Activated T-helper 17 cell treated with anti-CD3 and anti-CD28 coated beads, Interleukin-2, amount 50 U/mL, for 72 hours (primary cell): ENCODE measurements around the gene AHNAK2. TPM values are rescaled to one million over a fixed set of nuclear protein-coding genes. Genes with fewer than 3 reads are reported as not detected.

Experiments used
- ATAC-seq: fragments of 150-1000 bp; cut with Tn5 transposase; replicated peaks from 2 replicates; pipeline ENCODE4 v1.10.0; 2021; ENCODE audit warnings: mild to moderate bottlenecking, moderate library complexity
- H3K27ac Mint-ChIP-seq: one replicate; pipeline ENCODE4 v1.8.0; 2022; ENCODE audit warnings: mixed read lengths
- H3K27me3 Mint-ChIP-seq: one replicate; pipeline ENCODE4 v1.8.0; 2022; ENCODE audit warnings: mixed read lengths
- H3K36me3 Mint-ChIP-seq: one replicate; pipeline ENCODE4 v1.8.0; 2022; ENCODE audit warnings: low read depth, mild to moderate bottlenecking, mixed read lengths
- H3K4me1 Mint-ChIP-seq: one replicate; pipeline ENCODE4 v1.8.0; 2022; ENCODE audit warnings: mixed read lengths
- H3K4me3 Mint-ChIP-seq: one replicate; pipeline ENCODE4 v1.8.0; 2022; ENCODE audit warnings: mild to moderate bottlenecking, mixed read lengths
- H3K9me3 Mint-ChIP-seq: one replicate; pipeline ENCODE4 v1.8.0; 2022; ENCODE audit warnings: mixed read lengths
- total RNA-seq, 2 donors: library from RNA; stranded (reverse); gene quantifications; one replicate each; pipeline ENCODE4 v1.2.3, GENCODE V29; 2022

The AHNAK2 gene
- total RNA-seq, 2 donors from 2014 or later, result 0.05 to 0.06 TPM

GRCh38 chr14:104974665-104975390 lies 3.3 kb downstream of the AHNAK2 start:
- H3K9me3 Mint-ChIP-seq, result no peaks in the 10 kb centered on the region
- peaks cover 13% of the 10 kb centered on the region for H3K27me3 Mint-ChIP-seq
- peaks cover 5% of the 10 kb centered on the region for H3K4me1 Mint-ChIP-seq
- no peak for ATAC-seq
- H3K27ac Mint-ChIP-seq, result no peak overlapping the region
- H3K4me3 Mint-ChIP-seq, result no peak overlapping the region
- H3K36me3 Mint-ChIP-seq, result no peaks in the 10 kb centered on the region

- Mint-ChIP-seq H3K4me1 (peaks cover 5% of the 10 kb centered on the region), H3K27ac (no peak overlapping the region), H3K4me3 (no peak overlapping the region), H3K9me3 (no peaks in the 10 kb centered on the region), H3K36me3 (no peaks in the 10 kb centered on the region), H3K27me3 (peaks cover 15% of the 10 kb centered on the region)
- no peak for ATAC-seq
Observed at GRCh38 chr14:104974146-104974541, 4.0 kb downstream of the AHNAK2 start.

GRCh38 chr14:104973385-104974145 lies 4.6 kb downstream of the AHNAK2 start:
- peaks cover 5% of the 10 kb centered on the region for H3K4me1 Mint-ChIP-seq
- H3K27me3 Mint-ChIP-seq, result peaks cover 14% of the 10 kb centered on the region
- H3K4me3 Mint-ChIP-seq, result no peak overlapping the region
- H3K36me3 Mint-ChIP-seq, result no peaks in the 10 kb centered on the region
- no peak for ATAC-seq
- no peaks in the 10 kb centered on the region for H3K9me3 Mint-ChIP-seq
- H3K27ac Mint-ChIP-seq, result no peak overlapping the region

GRCh38 chr14:104973135-104973384 lies 5.1 kb downstream of the AHNAK2 start:
- Mint-ChIP-seq H3K27ac (no peak overlapping the region), H3K4me1 (peaks cover 5% of the 10 kb centered on the region), H3K4me3 (no peak overlapping the region), H3K36me3 (no peaks in the 10 kb centered on the region), H3K27me3 (peaks cover 14% of the 10 kb centered on the region), H3K9me3 (no peaks in the 10 kb centered on the region)
- no peak for ATAC-seq

GRCh38 chr14:104972301-104973134 lies 5.7 kb downstream of the AHNAK2 start:
- H3K36me3 Mint-ChIP-seq, result no peaks in the 10 kb centered on the region
- no peak overlapping the region for H3K4me3 Mint-ChIP-seq
- H3K27me3 Mint-ChIP-seq, result peaks cover 12% of the 10 kb centered on the region
- H3K9me3 Mint-ChIP-seq, result no peaks in the 10 kb centered on the region
- H3K27ac Mint-ChIP-seq, result no peak overlapping the region
- peaks cover 5% of the 10 kb centered on the region for H3K4me1 Mint-ChIP-seq
- no peak for ATAC-seq

GRCh38 chr14:104971447-104972240 lies 6.5 kb downstream of the AHNAK2 start:
- Mint-ChIP-seq H3K27me3 (peaks cover 8% of the 10 kb centered on the region), H3K4me1 (peaks cover 5% of the 10 kb centered on the region), H3K36me3 (no peaks in the 10 kb centered on the region), H3K4me3 (no peak overlapping the region), H3K9me3 (no peaks in the 10 kb centered on the region), H3K27ac (no peak overlapping the region)
- ATAC-seq, result no peak

GRCh38 chr14:104970231-104971068 lies 7.7 kb downstream of the AHNAK2 start:
- no peaks in the 10 kb centered on the region for H3K4me1 Mint-ChIP-seq
- ATAC-seq, result no peak
- no peaks in the 10 kb centered on the region for H3K36me3 Mint-ChIP-seq
- H3K9me3 Mint-ChIP-seq, result no peaks in the 10 kb centered on the region
- H3K27ac Mint-ChIP-seq, result no peak overlapping the region
- no peak overlapping the region for H3K4me3 Mint-ChIP-seq
- peaks cover 5% of the 10 kb centered on the region for H3K27me3 Mint-ChIP-seq

- no peak overlapping the region for H3K27ac Mint-ChIP-seq
- no peaks in the 10 kb centered on the region for H3K36me3 Mint-ChIP-seq
- no peaks in the 10 kb centered on the region for H3K4me1 Mint-ChIP-seq
- H3K27me3 Mint-ChIP-seq, result peaks cover 5% of the 10 kb centered on the region
- H3K4me3 Mint-ChIP-seq, result no peak overlapping the region
- no peak for ATAC-seq
- H3K9me3 Mint-ChIP-seq, result no peaks in the 10 kb centered on the region
Observed at GRCh38 chr14:104969741-104970230, 8.4 kb downstream of the AHNAK2 start.

- Mint-ChIP-seq H3K9me3 (no peaks in the 10 kb centered on the region), H3K4me3 (no peak overlapping the region), H3K4me1 (no peaks in the 10 kb centered on the region), H3K27me3 (peaks cover 5% of the 10 kb centered on the region), H3K36me3 (no peaks in the 10 kb centered on the region), H3K27ac (no peak overlapping the region)
- ATAC-seq, result no peak
Observed at GRCh38 chr14:104968541-104969401, 9.4 kb downstream of the AHNAK2 start.

- Mint-ChIP-seq H3K4me3 (no peak overlapping the region), H3K36me3 (no peaks in the 10 kb centered on the region), H3K9me3 (no peaks in the 10 kb centered on the region), H3K4me1 (no peaks in the 10 kb centered on the region), H3K27ac (no peak overlapping the region), H3K27me3 (peaks cover 5% of the 10 kb centered on the region)
- no peak for ATAC-seq
Observed at GRCh38 chr14:104968153-104968527, 10.0 kb downstream of the AHNAK2 start.

GRCh38 chr14:104967386-104968152 lies 10.6 kb downstream of the AHNAK2 start:
- Mint-ChIP-seq H3K4me1 (no peaks in the 10 kb centered on the region), H3K27me3 (peaks cover 5% of the 10 kb centered on the region), H3K9me3 (no peaks in the 10 kb centered on the region), H3K4me3 (no peak overlapping the region), H3K27ac (no peak overlapping the region), H3K36me3 (no peaks in the 10 kb centered on the region)
- ATAC-seq, result no peak

GRCh38 chr14:104966981-104967385 lies 11.2 kb downstream of the AHNAK2 start:
- ATAC-seq, result no peak
- no peaks in the 10 kb centered on the region for H3K9me3 Mint-ChIP-seq
- peaks cover 5% of the 10 kb centered on the region for H3K27me3 Mint-ChIP-seq
- no peaks in the 10 kb centered on the region for H3K36me3 Mint-ChIP-seq
- H3K4me1 Mint-ChIP-seq, result no peaks in the 10 kb centered on the region
- no peak overlapping the region for H3K27ac Mint-ChIP-seq
- no peak overlapping the region for H3K4me3 Mint-ChIP-seq
